RWPE1 (cell line): ENCODE data around the gene SELENBP1.
"Not testable (repeated sequence)": the region's sequence is repeated elsewhere in the genome, so short reads cannot be mapped to it uniquely, and the experiment has no call there.

Experiments
- CTCF ChIA-PET: fragments of 350-600 bp; sonication (Branson Sonifier 250); formaldehyde crosslinking; extraction: SDS; loops from one replicate; lab custom pipeline; 2021; lab: Yijun Ruan, JAX
- POLR2A ChIA-PET: fragments of 400-600 bp; formaldehyde crosslinking; extraction: SDS; loops from one replicate; lab custom pipeline; 2020; ENCODE audit warnings: antibody characterized with exemption; ENCODE audit not compliant: low non-redundant PET; lab: Yijun Ruan, JAX
- DNase-seq: peaks from one replicate; pipeline ENCODE4 v3.0.0; 2012; ENCODE audit warnings: low spot score
- H3K27ac ChIP-seq: fragments of 450-650 bp; 2 replicates; pipeline ENCODE4 v1.5.1; 2017
- TF ChIP-seq, protein P1 (sequence below): fragments of 450-650 bp; conservative IDR thresholded peaks from 2 replicates; pipeline ENCODE4 v1.5.1; 2017; ENCODE audit warnings: low read depth, mild to moderate bottlenecking

Gene SELENBP1

DNA sequence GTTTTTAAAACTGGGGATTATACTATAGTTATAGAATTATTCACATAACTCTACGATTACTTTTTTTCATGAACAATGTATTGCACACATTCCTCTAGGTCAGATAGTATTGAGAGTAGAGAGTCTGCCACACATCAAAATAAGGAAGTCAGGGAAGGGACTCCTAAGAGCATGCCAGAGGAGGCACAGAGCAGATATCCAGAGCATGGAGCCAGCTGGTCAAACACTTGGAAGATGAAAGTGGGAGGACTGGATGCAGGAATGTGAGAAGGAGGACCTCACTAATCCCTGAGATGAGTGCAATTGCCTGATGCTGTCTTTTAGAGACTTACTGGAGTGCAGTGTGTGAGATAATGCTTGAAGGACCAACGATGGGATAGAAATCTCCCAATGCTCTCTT, 15.8 kb downstream of the SELENBP1 start:
- H3K27ac ChIP-seq = no peak overlapping the region
- CTCF ChIA-PET = interaction anchor here (0.7 kb wide), 1 partner anchor 28 kb away, joined by 7 read pairs; no protein-coding TSS in a partner anchor
- no peak for DNase-seq
- TF ChIP-seq, protein P1, sequence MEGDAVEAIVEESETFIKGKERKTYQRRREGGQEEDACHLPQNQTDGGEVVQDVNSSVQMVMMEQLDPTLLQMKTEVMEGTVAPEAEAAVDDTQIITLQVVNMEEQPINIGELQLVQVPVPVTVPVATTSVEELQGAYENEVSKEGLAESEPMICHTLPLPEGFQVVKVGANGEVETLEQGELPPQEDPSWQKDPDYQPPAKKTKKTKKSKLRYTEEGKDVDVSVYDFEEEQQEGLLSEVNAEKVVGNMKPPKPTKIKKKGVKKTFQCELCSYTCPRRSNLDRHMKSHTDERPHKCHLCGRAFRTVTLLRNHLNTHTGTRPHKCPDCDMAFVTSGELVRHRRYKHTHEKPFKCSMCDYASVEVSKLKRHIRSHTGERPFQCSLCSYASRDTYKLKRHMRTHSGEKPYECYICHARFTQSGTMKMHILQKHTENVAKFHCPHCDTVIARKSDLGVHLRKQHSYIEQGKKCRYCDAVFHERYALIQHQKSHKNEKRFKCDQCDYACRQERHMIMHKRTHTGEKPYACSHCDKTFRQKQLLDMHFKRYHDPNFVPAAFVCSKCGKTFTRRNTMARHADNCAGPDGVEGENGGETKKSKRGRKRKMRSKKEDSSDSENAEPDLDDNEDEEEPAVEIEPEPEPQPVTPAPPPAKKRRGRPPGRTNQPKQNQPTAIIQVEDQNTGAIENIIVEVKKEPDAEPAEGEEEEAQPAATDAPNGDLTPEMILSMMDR = no peak
- POLR2A ChIA-PET = no interaction called here

DNA sequence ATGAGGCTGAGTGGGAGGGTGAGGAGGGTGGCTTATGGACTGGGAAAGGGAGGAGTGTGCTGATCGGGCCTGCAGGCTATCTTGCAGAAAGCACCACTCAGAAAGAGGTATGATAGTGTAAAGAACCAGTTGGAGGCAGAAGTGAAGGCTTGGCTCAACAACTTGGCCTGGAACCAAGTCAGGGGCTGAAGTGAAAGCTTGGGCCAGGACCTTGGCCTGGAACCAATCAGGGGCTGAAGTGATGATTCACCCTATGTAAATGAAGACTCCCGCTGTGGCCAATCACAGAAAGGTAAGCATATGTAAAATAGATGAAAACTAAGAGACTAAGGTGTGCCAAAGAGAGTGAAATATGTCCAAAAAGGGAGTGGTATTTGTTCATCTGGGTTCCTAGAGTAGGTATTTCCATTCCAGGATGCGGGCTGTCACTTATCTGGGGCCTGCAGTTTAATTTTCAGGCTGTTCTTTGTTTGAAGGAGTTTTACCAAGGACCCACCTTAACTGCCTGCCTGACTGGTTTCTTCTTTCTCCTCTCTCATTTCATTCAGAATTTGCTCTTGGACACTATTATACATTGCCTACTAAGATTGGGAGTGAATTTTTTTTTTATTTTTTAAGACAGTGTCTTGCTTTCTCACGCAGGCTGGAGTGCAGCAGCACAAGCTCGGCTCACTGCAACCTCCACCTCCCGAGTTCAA, 20.3 kb downstream of the SELENBP1 start:
- TF ChIP-seq, protein P1 = no peak
- no peak for DNase-seq
- ChIA-PET POLR2A (interaction anchor here (0.7 kb wide), 1 partner anchor 40 kb away, joined by 4 read pairs; no protein-coding TSS in a partner anchor), CTCF (interaction anchor here (0.5 kb wide), 1 partner anchor 20 kb away, joined by 3 read pairs; the partner anchor contains the start of gene SELENBP1)
- no peak overlapping the region for H3K27ac ChIP-seq

DNA sequence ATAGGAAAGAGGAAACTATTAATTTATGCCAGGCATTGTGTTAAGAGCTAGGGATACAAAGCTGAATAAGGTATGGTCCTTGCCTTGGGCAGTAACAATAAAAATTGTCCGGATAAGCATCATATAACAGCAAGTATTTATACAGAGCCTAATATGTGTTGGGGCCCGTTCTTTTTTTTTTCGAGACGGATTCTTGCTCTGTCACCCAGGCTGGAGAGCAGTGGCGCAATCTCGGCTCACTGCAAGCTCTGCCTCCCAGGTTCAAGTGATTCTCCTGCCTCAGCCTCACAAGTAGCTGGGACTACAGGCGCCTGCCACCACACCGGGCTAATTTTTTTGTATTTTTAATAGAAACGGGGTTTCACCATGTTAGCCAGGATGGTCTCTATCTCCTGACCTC, 22.2 kb downstream of the SELENBP1 start:
- not testable (repeated sequence) for DNase-seq, H3K27ac ChIP-seq
- ChIA-PET CTCF (interaction anchor here (0.6 kb wide), 1 partner anchor 82 kb away, joined by 3 read pairs; no protein-coding TSS in a partner anchor), POLR2A (interaction anchor here (0.6 to 1.0 kb wide), 3 partner anchors 9 to 45 kb away, joined by 3 to 4 read pairs (median 3); no protein-coding TSS in a partner anchor)

DNA sequence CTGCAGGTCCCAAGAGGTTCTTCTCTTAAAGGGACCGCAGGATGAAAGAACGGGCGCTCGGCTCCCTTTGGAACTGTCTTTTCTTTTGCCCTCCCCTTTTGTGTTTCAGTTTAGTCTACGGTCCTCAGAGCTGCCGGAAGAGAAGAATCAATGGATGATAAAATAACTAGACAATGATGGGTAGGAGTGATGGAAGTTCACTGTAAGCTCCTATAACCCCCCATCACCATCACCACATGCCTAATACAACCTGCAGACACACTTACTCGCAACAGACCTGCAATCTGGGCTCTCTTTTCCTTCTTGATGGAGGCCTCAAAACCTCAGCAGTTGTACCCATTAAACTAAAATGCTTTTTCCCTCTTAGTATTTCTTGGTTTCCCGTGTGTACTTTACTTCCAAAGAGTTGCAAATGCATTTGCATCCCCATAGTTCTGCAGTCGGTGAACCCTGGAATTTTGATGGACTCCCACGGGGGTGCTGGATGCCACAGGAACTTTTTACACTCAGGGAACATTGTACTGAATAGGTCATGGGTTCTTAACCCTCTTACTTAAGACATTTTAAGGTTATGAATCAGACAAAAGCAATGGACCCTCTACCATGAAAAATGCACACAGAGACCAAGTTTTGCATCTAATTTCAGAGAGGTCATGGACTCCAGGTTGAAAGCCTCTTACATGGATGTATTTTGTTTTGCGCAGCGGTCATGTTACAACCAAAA, 24.8 kb downstream of the SELENBP1 start:
- ChIA-PET POLR2A (no interaction called here), CTCF (interaction anchor here (1.1 kb wide), 1 partner anchor 36 kb away, joined by 3 read pairs; no protein-coding TSS in a partner anchor)
- peak overlapping the region; percentile 86 for H3K27ac ChIP-seq
- TF ChIP-seq, protein P1 = no peak
- no peak for DNase-seq

DNA sequence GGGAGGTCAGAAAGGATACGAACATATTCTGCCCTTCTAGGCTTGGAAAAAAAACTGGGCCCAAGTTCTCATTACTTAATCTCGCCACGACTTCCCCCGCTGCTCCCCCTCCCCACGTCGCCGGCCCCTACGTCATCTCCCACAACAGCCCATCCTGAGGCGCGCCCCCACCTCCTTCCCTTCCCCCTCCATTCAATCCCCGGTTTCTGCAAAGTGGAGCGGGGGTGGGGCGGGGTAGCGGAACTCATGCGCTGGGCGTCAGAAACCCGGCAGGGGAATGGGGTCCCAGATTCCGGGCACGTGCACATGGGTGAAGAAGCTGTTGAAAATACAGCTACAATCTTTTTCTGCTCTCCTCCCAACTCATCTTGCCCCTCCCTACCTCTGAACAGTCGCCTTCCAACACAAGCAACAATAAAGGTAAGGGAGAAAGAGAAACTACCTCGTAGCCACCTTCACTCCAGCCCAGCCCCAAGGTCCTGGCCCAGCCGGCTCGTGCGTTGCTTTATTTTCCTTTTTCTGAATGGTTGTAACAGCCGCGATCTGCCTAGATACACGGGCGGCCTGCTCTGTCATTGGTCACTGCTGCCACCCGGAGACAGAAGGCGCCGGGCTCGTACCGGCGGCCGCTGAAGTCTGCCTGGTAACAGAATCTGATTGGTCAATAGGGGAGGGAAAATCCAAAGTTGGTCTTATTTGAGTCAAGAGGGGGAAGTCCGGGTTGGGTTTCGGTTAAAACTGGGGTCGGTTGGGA, 25.6 kb downstream of the SELENBP1 start, which contains the start of gene RFX5:
Gene RFX5 (minus strand): TSS at position 484 of the 754 bp plus-strand sequence. CDS start 932 bp downstream, outside the sequence.
- ChIA-PET CTCF (interaction anchor here (1.1 kb wide), 1 partner anchor 35 kb away, joined by 3 read pairs; no protein-coding TSS in a partner anchor), POLR2A (no interaction called here)
- TF ChIP-seq, protein P1 = no peak
- peak within 1 kb of the TSS; percentile 86 for H3K27ac ChIP-seq
- peak; percentile 99 for DNase-seq

DNA sequence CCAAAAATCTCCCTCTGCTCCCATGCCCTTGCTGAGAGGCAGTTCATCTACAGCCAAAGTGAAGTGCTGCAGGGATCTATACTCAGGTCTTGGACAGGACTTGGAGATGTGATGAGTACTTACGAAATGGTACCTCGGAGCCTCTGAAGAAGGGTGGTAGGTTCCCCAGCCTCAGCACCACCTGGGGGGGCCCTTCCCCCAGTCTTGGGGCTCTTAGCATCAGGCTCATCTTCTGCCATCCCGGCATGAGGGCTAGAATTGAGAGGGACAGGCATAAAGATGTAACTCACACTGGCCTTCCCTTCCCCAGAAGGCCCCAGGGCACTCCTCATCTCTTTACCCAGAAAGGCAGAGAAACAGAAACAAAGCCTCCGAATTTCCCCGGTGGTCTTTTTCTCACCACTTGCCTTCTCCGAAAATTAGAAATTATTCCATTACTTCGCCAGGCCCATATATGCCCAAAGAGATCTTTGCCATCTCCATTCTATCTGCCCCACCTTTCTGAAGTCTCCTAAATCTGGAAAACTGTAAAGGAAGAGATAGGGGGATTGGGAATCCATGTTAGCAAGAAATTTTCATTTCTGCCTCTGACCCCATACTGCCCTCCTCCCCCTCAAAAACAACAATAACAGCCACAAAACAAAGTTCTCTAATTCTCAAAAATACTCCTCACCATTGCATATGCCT, 26.3 kb downstream of the SELENBP1 start:
- ChIA-PET POLR2A (no interaction called here), CTCF (no interaction called here)
- TF ChIP-seq, protein P1 = no peak

More for the DNA sequence above, 26.3 kb downstream of the SELENBP1 start:
- DNase-seq = no peak
- peak overlapping the region; percentile 86 for H3K27ac ChIP-seq
